Ishikawa (cell line): ENCODE measurements around the gene TCP11.

Experiments used
- CEBPB ChIP-seq: IDR thresholded peaks from 2 replicates; pipeline ENCODE4 v1.6.1; 2012
- CREB1 ChIP-seq: IDR thresholded peaks from 2 replicates; pipeline ENCODE4 v1.6.1; 2012; ENCODE audit warnings: low read depth
- EGR1 ChIP-seq: IDR thresholded peaks from 2 replicates; pipeline ENCODE4 v1.6.1; 2012
- EP300 ChIP-seq: IDR thresholded peaks from 2 replicates; pipeline ENCODE4 v1.6.1; 2012; ENCODE audit warnings: borderline replicate concordance
- FOXM1 ChIP-seq: IDR thresholded peaks from 2 replicates; pipeline ENCODE4 v1.6.1; 2012; ENCODE audit warnings: low read depth, borderline replicate concordance
- MAX ChIP-seq: IDR thresholded peaks from 2 replicates; pipeline ENCODE4 v1.6.1; 2012
- NFIC ChIP-seq: IDR thresholded peaks from 2 replicates; pipeline ENCODE4 v1.6.1; 2012
- RAD21 ChIP-seq: IDR thresholded peaks from 2 replicates; pipeline ENCODE4 v1.6.1; 2012; ENCODE audit warnings: low read depth
- REST ChIP-seq: IDR thresholded peaks from 2 replicates; pipeline ENCODE4 v1.6.1; 2012; ENCODE audit warnings: low read depth, mild to moderate bottlenecking
- TAF1 ChIP-seq: IDR thresholded peaks from 2 replicates; pipeline ENCODE4 v1.6.1; 2012; ENCODE audit warnings: low read depth, mild to moderate bottlenecking
- TCF12 ChIP-seq: IDR thresholded peaks from 2 replicates; pipeline ENCODE4 v1.6.1; 2012; ENCODE audit warnings: low read depth
- TEAD4 ChIP-seq: IDR thresholded peaks from 2 replicates; pipeline ENCODE4 v1.6.1; 2012
- USF1 ChIP-seq: IDR thresholded peaks from 2 replicates; pipeline ENCODE4 v1.6.1; 2012
- YY1 ChIP-seq: IDR thresholded peaks from 2 replicates; pipeline ENCODE4 v1.6.1; 2012; ENCODE audit warnings: low read depth
- ZBTB7A ChIP-seq: IDR thresholded peaks from 2 replicates; pipeline ENCODE4 v1.6.1; 2012; ENCODE audit warnings: low read depth

The TCP11 gene

DNA sequence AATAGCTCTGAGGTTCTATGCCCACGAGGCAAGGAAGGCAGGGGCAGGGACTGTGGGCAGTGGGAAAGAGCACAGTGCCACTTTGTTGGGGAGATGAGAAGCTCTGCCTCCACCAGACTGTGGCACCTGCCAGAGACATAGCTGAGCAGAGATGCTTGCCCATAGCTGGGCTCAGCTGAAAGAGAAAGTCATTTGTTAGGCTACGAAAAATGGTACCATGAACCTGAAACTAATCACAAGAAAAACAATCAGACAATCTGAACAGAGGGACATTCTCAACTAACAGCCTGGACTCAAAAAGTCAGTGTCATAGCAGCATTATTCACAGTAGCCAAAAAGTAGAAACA lies 32.9 kb upstream of the TCP11 start:
- TF ChIP-seq TEAD4 = no peak
- no peak for TF ChIP-seq CEBPB
- no peak for TF ChIP-seq USF1
- no peak for TF ChIP-seq FOXM1
- TF ChIP-seq TCF12 = no peak
- TF ChIP-seq RAD21 = no peak
- TF ChIP-seq ZBTB7A = no peak
- no peak for TF ChIP-seq NFIC
- TF ChIP-seq EGR1 = no peak
- TF ChIP-seq CREB1 = no peak
- no peak for TF ChIP-seq YY1
- no peak for TF ChIP-seq TAF1
- no peak for TF ChIP-seq MAX
- TF ChIP-seq REST = no peak
- TF ChIP-seq EP300 = no peak

DNA sequence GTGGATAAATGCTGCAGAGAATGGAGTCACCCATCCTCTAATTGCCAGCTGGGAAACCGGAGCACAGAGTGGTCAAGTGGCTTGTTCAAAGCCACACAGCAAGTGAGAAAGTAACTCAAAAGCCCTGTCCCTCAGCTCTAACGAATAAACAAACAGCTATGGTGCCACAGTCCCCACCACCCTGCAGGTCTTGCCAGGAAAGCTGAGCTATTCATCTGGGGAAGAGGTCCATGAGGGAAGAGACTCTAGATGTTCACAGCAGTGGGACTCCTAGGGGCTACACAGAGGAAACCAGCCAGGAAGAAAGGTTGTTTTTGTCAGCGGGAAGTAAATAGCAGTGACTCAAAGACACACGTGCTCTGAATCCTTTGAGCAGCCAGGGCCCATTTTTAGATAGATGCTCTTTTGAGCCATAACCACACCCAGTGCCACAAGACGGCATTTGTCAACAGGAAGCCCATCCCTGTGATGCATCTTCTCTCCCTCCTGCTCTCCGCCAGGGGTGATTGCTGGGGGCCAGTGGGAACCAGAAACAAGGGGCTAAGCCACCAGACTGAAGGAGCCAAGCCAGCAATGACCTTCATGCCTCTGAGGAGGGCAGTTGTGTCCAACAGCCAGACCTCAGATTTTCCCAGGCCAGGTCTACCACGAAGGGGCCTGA lies 32.4 kb upstream of the TCP11 start:
- no peak for TF ChIP-seq CEBPB
- no peak for TF ChIP-seq EGR1
- TF ChIP-seq YY1 = no peak
- TF ChIP-seq CREB1 = no peak
- TF ChIP-seq TCF12 = no peak

- TF ChIP-seq YY1 (no peak), TEAD4 (no peak), MAX (no peak), TAF1 (no peak), USF1 (no peak), REST (no peak), FOXM1 (no peak), EGR1 (no peak), TCF12 (no peak), RAD21 (no peak), EP300 (no peak), CREB1 (no peak), NFIC (no peak), ZBTB7A (no peak), CEBPB (no peak)
Measured at GRCh38 chr6:35173044-35173426, 31.9 kb upstream of the TCP11 start.

DNA sequence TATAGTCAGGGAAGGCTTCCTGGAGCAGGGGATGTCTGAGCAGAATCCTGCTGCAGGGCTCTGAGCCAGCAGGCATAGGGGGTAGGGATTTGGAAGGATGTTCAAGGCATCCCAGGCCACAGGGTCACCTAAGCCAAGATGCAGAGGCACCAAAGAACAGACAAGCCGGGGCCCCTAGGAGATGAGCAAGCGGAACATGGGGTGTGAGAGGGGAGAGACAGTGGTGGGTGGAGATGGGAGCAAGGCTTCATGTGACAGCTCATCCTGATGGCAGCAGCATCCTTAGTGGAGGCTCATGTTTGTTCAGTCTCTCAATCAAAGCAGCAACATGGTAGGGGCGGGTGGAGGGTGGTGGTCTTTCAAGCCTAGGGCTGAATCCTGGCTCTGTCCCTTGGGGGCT lies 29.8 kb upstream of the TCP11 start:
- no peak for TF ChIP-seq TCF12
- no peak for TF ChIP-seq USF1
- no peak for TF ChIP-seq ZBTB7A
- TF ChIP-seq TEAD4 = no peak
- TF ChIP-seq CREB1 = no peak
- no peak for TF ChIP-seq NFIC
- TF ChIP-seq MAX = no peak
- no peak for TF ChIP-seq RAD21
- TF ChIP-seq YY1 = no peak

DNA sequence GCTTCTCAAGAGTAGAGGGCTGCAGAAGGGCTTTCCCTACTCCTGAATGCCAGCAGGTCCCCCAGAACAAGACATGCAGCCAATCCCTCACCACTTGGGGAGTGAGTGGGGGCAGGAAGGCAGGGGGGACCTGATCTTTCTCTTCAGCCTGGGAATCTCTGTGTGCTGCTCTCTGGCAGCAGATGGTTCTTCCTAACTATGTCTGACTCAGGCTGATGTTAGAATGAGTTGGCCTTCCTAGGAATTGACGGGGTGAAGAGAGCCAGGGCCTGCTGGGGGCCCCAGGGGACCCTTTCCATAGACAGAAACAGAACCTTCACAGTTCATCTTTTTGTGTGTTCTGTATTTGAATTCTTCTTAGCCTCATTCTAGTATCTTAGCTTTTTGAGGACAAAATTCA lies 29.0 kb upstream of the TCP11 start:
- TF ChIP-seq EP300 (no peak), FOXM1 (no peak), USF1 (no peak), CREB1 (no peak), EGR1 (no peak), ZBTB7A (no peak), REST (no peak), MAX (no peak), CEBPB (no peak), RAD21 (no peak), TAF1 (no peak), TEAD4 (no peak), NFIC (no peak), YY1 (no peak), TCF12 (no peak)
